ENCODE data around the gene PEF1.
A peak's percentile ranks its signal among the peaks of the same experiment; 100 is the strongest.

The PEF1 gene

GRCh38 chr1:31644560-31645273 lies at the start of gene PEF1:
Gene PEF1 (minus strand): TSS chr1:31644876. CDS start chr1:31644864, 12 bp downstream.
- peak; percentile 98 to 99 for DNase-seq (ENCODE audit: low read depth in 2 of 2, low spot score in 1 of 2)

GRCh38 chr1:31693231-31693630 lies 48.6 kb upstream of the PEF1 start:
- no peak for DNase-seq (ENCODE audit: low read depth in 2 of 2, low spot score in 1 of 2)

GRCh38 chr1:31691951-31692350 lies 47.3 kb upstream of the PEF1 start:
- no peak for DNase-seq (ENCODE audit: low read depth in 2 of 2, low spot score in 1 of 2)

- DNase-seq (ENCODE audit: low read depth in 2 of 2, low spot score in 1 of 2) = no peak
These were observed 46.8 kb upstream of the PEF1 start for GRCh38 chr1:31691446-31691845.

- DNase-seq (ENCODE audit: low read depth in 2 of 2, low spot score in 1 of 2) = no peak
These were observed 46.2 kb upstream of the PEF1 start for GRCh38 chr1:31690921-31691320.

GRCh38 chr1:31689854-31690253 lies 45.2 kb upstream of the PEF1 start:
- DNase-seq (ENCODE audit: low read depth in 2 of 2, low spot score in 1 of 2) = no peak

GRCh38 chr1:31689379-31689778 lies 44.7 kb upstream of the PEF1 start:
- no peak for DNase-seq (ENCODE audit: low read depth in 2 of 2, low spot score in 1 of 2)

- DNase-seq (ENCODE audit: low read depth in 2 of 2, low spot score in 1 of 2) = no peak
These were observed 43.7 kb upstream of the PEF1 start for GRCh38 chr1:31688233-31688918.

GRCh38 chr1:31687601-31688000 lies 42.9 kb upstream of the PEF1 start:
- no peak for DNase-seq (ENCODE audit: low read depth in 2 of 2, low spot score in 1 of 2)

GRCh38 chr1:31685795-31686194 lies 41.1 kb upstream of the PEF1 start:
- DNase-seq (ENCODE audit: low read depth in 2 of 2, low spot score in 1 of 2) = no peak

- no peak for DNase-seq (ENCODE audit: low read depth in 2 of 2, low spot score in 1 of 2)
These were observed 39.3 kb upstream of the PEF1 start for GRCh38 chr1:31683997-31684396.

GRCh38 chr1:31681415-31681814 lies 36.7 kb upstream of the PEF1 start:
- no peak for DNase-seq (ENCODE audit: low read depth in 2 of 2, low spot score in 1 of 2)

GRCh38 chr1:31679676-31680230 lies 35.1 kb upstream of the PEF1 start:
- DNase-seq (ENCODE audit: low read depth in 2 of 2, low spot score in 1 of 2) = no peak

- DNase-seq (ENCODE audit: low read depth in 2 of 2, low spot score in 1 of 2) = no peak
These were observed 34.4 kb upstream of the PEF1 start for GRCh38 chr1:31679091-31679490.

GRCh38 chr1:31678681-31679080 lies 34.0 kb upstream of the PEF1 start:
- DNase-seq (ENCODE audit: low read depth in 2 of 2, low spot score in 1 of 2) = no peak

- no peak for DNase-seq (ENCODE audit: low read depth in 2 of 2, low spot score in 1 of 2)
These were observed 33.3 kb upstream of the PEF1 start for GRCh38 chr1:31677949-31678348.

GRCh38 chr1:31677401-31677800 lies 32.7 kb upstream of the PEF1 start:
- no peak for DNase-seq (ENCODE audit: low read depth in 2 of 2, low spot score in 1 of 2)

GRCh38 chr1:31675756-31676155 lies 31.1 kb upstream of the PEF1 start:
- DNase-seq (ENCODE audit: low read depth in 2 of 2, low spot score in 1 of 2) = no peak

GRCh38 chr1:31675161-31675560 lies 30.5 kb upstream of the PEF1 start:
- no peak for DNase-seq (ENCODE audit: low read depth in 2 of 2, low spot score in 1 of 2)

GRCh38 chr1:31674626-31675025 lies 29.9 kb upstream of the PEF1 start:
- DNase-seq (ENCODE audit: low read depth in 2 of 2, low spot score in 1 of 2) = no peak

GRCh38 chr1:31673433-31673832 lies 28.8 kb upstream of the PEF1 start:
- no peak for DNase-seq (ENCODE audit: low read depth in 2 of 2, low spot score in 1 of 2)

GRCh38 chr1:31672986-31673385 lies 28.3 kb upstream of the PEF1 start:
- DNase-seq (ENCODE audit: low read depth in 2 of 2, low spot score in 1 of 2) = no peak

Measured in stimulated activated CD8-positive, alpha-beta memory T cell treated with anti-CD3 and anti-CD28 coated beads, Interleukin-4, amount 100 ng/mL, for 1 hour (primary cell).